COR-L47 (cell line): ENCODE results near the gene FPR3.
"Not testable (repeated sequence)": the region's sequence is repeated elsewhere in the genome, so short reads cannot be mapped to it uniquely, and the experiment has no call there.

ENCODE experiments used
- DNase-seq: peaks from one replicate; lab custom pipeline; 2025; lab: John Stamatoyannopoulos, UW

The FPR3 gene

DNA sequence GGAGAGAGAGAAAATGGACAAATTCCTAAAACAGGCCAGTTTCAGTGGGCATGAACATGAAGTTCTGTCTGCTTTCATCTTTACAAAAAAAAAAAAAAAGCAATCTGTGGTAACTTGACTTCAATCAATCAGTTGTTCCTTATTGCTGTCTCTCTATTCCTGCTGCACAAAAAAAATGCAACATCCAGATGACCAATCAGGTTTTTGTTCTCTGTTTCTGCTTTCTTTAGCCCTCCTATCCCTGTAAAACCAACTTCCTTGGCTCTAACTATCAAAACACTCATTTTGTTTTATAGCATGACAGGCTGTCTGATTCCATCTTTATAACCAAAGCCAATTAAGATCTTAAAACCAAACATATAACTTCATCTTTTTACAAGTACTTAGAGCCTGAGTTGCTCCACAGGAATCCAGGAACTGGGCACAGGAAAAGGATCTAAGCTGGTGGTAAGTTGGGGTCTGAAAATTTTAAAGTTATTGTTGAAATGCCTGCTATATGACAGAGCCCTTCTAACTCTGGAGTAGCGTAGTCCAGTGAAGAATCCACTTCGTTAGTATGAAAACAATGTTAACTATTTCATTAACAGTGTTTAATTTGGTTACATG is at the start of gene FPR3:
Gene FPR3 (plus strand): TSS at position 273 of the 606 bp plus-strand sequence. CDS start 28,592 bp downstream, outside the sequence.
- no peak for DNase-seq

DNA sequence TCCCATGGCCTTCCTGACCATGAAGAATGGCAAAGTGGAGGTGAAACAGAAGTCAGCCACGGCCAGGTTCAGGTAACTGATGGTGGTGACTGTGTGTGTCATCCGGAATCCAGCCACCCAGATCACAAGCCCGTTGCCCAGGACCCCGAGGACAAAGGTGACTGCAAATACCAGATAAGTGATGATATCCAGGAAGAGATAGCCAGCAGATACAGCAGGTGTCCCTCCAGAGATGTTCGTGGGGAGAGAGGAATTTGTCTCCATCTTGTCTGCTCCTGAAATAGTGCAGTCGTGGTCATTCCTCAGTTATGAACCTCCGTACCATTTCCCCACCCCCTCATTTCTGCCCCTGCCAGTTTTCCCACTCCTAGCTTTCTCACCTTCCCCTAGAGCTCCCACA is 48.2 kb upstream of the FPR3 start:
- no peak for DNase-seq

DNA sequence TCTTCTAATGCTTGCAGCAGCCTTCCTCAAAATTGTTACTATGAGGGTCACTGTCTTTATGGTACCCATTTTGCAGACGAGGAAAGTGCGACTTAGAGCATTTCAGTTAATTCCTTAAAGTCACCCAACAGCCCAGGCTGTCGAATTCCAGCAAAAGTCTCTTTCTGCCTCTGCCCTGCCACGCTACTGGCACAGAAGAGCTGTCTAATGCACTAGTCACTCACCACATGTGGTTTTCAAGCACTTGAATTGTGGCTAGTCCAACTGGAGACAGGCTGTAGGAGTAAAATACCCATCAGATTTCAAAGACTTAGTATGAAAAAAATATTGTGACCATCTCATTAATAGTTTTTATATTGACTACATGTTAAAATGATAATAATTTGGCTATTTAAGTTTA is 45.0 kb upstream of the FPR3 start:
- DNase-seq = no peak

GRCh38 chr19:51750400-51751094 is 44.4 kb upstream of the FPR3 start:
- DNase-seq = no peak

DNA sequence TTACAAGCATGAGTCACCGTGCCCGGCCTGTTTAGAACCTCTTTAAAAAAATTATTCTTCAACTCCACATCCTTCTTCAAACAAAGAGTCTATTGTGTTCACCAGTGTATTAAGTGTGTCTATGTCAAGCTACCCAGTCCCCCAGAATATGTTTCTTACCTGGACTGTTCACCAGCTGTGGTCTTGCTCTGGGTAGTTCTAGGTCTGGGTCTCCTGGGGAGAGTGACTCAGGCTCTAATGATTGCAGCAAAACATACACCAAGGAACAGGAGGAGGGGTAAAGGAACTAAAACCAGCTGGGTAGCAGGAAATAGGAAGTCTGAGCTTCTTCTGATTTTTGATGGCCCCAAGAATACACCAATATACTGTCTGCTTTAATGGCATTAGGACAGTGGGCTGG is 43.3 kb upstream of the FPR3 start, which contains the start of gene FPR1:
Gene FPR1 (minus strand): TSS at position 224 of the 400 bp plus-strand sequence. CDS start 4,884 bp downstream, outside the sequence.
- no peak for DNase-seq

DNA sequence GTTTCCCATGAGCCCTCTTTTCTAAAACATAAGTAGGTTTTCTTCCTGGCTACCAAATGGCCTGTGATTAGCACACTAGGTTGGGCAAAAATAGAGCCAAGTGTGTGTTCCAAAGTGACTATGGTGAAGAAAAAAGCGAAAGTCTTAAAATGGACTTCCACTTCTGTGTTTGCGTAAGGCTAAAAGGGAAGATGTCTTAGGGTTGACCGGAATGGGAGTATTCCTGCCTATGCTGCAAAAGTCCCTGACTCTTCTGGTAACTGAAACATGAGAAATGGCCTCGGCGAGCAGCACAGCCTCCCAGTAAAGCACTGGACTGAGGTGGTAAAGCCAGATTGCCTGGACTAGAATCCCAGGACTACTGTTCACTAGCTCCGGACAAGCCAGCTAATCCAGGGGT is 40.8 kb upstream of the FPR3 start:
- DNase-seq = no peak

GRCh38 chr19:51754770-51755169 is 40.2 kb upstream of the FPR3 start:
- DNase-seq = no peak

DNA sequence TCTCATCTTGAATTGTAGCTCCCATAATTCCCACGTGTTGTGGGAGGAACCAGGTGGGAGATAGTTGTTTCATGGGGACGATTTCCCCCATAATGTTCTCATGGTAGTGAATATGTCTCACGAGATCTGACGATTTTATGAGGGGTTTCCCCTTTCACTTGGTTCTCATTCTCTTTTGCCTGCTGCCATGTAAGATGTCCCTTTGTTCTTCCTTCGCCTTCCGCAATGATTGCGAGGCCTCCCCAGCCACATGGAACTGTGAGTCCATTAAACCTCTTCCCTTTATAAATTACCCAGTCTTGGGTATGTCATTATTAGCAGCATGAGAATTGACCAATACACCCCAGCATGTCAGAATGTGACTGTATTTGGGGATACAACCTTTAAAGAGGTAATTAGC is 39.4 kb upstream of the FPR3 start:
- DNase-seq = no peak

DNA sequence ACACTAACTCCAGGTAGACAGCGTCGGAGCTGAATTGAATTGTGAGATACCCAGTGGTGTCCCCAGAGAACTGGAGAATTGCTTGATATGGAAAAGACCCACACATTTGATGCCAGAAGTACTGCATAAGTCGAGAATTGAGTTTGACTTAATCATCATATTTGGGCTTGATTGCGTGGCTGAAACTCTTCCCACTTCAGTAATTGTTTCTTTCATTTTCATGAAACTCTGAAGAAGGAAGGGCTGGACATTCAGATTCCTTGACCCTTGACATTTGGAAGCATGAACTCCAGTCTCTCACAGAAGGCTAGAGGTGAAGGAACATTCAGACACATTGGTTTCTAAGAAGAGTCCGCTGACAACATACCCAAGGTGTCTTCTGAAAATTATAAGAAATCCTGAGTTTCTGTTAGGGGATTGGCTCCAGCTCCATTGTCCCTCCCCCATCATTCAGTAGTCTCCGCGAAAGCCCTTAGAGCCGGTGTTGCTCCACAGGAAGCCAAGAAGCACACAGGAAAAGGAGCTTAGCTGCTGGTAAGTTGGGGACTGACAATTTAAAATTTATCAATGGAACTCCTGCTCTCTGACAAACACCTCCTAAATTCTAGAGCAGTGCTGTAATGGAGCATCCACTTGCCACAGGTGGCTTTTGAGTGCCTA is 34.1 kb upstream of the FPR3 start, which contains the start of gene FPR2:
Gene FPR2 (plus strand): TSS at position 484 of the 660 bp plus-strand sequence. CDS start 7,479 bp downstream, outside the sequence.
- DNase-seq = no peak

DNA sequence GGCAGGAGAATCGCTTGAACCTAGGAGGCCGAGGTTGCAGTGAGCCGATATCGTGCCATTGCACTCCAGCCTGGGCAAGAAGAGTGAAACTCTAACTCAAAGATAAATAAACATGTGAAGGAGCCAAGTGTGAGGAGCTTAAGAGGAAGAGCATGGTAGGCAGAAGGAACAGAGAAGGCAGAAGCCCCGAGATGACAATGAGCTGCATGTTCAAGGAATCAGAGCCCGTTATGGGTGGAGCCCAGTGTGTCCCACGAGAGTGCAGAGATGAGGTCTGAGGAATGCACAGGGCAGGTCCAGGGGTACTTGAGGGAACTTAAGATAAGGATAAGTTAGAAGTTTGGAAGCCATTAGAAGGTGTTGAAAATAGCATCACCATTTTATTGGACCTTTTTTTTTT is 33.3 kb upstream of the FPR3 start:
- no peak for DNase-seq

DNA sequence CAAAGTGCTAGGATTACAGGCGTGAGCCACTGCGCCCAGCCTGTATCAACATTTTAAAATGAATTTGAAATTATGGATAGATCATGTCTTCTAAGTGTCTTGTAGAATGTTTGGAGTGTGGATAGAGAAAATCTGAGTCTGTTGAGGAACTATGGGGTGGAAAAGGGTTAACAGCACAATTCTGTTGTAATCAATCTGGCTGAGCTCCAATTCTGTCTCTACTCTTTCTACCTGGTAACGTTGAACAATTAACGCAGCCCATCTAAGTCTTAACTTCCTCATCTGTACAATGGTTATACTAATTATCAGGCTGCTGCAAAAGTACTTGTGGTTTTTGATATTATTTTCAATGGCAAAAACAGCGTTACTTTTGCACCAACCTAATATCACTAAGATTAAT is 29.9 kb upstream of the FPR3 start:
- DNase-seq = no peak

- DNase-seq = no peak
These were observed 28.5 kb upstream of the FPR3 start for GRCh38 chr19:51766461-51766860.

DNA sequence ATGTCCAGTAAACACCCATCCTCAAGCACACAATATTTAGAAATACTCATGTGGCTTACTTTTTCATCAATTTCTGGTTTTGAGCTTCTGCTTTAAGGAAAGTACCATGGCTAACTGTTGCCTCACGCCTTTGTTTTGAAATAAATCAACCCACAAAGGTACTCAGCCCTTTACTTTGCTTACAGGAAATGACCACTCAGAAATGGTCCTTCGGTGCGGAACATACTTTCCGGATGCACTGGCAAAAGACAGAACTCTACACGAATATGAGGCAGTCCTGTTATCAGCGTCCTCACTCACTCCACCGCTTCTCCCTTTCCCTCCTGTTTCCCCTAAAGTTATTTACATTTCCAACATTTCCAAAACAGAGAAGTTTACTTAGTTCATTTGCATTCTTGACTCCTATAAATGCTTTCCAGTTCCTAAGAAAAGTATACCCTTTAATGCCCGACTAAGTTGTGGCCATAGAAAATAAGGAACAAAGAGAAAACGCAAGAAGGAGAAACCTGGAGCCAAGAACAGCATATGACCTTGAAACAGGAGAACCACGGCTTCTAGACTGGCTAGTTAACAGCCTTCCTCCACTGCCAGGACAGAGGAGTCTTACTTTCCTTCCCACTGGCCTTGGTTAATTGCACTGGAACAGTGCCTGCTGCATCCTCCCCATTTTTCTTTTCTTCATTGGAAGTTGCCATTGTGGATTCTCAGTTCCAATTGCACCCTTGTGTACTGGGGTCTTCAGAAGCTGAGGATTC is 23.4 kb upstream of the FPR3 start:
- no peak for DNase-seq

DNA sequence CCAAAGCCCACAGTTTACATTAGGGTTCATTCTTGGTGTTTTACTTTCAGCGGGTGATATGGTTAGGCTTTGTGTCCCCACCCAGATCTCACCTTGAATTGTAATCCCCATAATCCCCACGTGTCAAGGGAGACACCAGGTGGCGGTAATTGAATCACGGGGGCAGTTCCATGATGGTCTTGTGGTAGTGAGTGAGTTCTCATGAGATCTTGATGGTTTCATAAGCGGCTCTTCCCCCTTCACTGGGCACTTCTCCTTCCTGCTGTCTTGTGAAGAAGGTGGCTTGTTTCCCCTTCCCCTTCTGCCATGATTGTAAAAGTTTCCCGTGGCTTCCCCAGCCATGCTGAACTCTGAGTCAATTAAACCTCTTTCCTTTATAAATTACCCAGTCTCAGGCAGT is 22.0 kb upstream of the FPR3 start:
- DNase-seq = no peak

- DNase-seq = not testable (repeated sequence)
These were observed 18.4 kb upstream of the FPR3 start for GRCh38 chr19:51776561-51776960.

DNA sequence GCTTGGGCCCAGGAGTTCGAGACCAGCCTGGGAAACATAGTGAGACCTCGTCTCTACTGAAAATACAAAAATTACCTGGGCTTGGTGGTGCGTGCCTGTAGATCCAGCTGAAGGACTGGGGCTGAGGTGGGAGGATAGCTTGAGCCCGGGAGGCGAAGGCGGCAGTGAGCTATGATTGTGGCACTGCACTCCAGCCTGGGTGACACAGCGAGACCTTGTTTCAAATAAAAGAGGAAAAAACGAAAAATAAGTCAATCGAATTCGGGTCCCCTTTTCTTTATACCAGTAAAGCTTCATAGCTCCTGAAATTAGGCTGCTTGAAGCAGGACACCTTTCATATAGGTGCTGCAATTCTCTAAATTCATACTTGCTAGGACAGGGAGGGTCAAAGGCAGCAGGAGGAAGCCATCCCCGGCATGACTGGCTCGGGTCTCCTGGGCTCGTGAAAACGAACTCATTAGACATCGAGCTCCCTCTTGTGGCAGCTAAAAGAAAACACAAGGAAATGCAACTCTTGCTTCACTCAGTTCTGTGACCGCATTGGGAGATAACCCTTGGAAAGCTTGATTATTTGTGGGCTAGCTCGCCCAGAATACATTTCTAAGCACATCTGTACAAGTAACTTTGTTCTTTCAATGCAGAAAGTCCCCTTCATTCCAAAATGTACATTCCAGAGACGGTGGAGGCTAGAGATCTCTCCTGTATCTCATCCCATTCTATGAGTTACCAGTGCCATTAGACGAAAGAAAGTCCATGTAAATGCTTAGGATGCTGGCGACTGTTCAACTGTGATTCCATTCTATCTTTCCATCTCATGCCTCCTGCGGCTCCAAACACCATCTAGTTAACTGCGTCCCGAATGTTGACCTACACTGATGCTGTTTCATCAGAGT is 17.1 kb upstream of the FPR3 start:
- DNase-seq = peak; percentile 37

GRCh38 chr19:51779181-51779580 is 15.8 kb upstream of the FPR3 start:
- no peak for DNase-seq

DNA sequence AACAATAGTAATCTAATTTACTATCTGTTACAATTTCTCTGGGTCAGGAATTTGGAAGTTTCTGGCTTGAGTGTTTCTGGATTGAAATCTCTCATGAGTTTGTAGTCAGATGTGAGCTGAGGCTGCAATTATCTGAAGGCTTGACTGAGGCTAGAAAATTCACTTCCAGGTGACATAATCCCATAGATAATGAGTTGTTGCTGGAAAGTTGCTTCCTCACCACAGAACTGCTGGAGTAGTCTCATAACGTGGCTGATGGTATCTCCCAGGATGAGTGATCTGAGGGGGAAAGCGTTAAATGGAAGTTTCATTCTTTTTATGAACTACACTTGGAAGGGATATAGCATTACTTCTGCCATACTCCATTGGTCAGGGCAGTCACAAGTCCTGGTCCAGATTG is 15.3 kb upstream of the FPR3 start:
- no peak for DNase-seq

DNA sequence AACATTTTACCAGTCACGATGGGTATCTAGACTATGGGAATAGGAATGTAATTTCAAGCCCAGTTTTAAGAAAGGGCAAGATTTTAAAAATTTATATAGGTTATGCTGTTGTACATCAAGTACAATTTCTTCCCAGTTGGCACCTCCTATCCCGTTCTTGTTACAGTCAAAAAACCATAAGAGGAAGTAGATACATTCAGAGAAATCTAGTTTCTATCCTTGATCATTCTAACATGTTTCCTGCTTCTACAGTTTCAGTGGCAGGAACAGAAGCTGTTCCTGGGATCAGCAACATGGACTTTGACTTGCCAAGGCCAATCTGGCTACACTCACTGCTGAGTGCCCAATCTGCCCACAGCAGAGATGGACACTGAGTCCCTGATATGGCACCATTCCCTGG is 14.7 kb upstream of the FPR3 start:
- DNase-seq = no peak

- DNase-seq = no peak
These were observed 13.0 kb upstream of the FPR3 start for GRCh38 chr19:51781999-51782398.

- no peak for DNase-seq
These were observed 11.6 kb upstream of the FPR3 start for GRCh38 chr19:51783372-51783771.
